ENCODE results near the gene SLC9A4.
"Not testable (repeated sequence)": the region's sequence is repeated elsewhere in the genome, so short reads cannot be mapped to it uniquely, and the experiment has no call there.

SLC9A4 gene

DNA sequence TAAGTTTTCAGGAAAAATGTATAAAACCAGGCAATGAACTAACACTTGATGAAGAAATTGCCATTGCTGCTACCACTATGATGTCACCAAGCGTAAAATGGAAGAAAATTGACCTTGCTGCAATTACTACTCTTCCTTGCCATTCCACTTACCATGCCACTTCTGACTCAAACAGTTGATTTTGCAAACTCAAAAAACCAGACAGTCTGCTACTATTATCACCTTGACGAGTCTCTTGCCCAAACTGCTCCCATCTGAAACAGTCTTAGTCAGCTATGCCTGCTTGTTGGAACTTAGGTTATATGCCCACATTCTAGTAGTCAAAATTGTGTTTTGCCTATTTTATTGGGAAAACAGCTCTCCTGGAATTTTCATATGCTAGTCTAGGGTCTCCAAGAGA is 74.4 kb downstream of the SLC9A4 start:
- no peak for DNase-seq (ENCODE audit: low read depth in 3 of 3)

DNA sequence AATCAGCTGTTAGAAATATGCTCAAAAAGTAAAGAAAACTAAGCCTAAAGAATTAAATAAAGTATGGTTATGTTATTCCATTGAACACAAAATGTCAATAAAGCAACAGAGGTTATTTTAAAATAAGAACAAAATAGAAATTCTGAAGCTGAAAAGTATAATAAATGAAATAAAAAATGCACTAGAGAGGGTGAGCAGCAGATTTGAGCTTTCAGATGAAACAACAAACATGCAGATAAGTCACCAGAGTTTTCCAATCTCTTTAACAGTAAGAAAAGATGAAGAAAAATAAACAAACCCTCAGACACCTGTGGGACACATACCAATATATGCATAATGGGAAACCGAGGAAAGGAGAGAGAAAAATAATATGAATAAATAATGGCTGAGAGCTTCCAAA is 76.0 kb downstream of the SLC9A4 start:
- no peak for DNase-seq (ENCODE audit: low read depth in 3 of 3)

DNA sequence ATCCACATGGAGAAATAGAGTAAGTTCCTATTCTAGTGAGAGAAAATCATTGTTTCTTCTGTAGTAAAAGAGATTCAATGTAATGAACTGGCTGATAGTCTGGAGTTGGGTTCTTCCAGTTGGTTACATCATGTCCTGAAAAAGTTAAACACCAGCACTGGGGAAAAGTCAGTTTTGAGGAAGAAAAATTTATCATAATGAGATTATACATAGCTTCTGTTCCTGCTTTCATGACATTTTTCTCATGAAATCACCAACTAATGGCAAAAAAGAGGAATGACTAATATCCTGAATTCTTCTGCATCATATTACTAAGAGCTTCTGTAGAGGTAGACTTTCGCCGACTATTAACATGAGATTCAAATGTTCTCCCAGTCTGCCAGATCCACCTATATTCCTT is 77.1 kb downstream of the SLC9A4 start:
- no peak for DNase-seq (ENCODE audit: low read depth in 3 of 3)

DNA sequence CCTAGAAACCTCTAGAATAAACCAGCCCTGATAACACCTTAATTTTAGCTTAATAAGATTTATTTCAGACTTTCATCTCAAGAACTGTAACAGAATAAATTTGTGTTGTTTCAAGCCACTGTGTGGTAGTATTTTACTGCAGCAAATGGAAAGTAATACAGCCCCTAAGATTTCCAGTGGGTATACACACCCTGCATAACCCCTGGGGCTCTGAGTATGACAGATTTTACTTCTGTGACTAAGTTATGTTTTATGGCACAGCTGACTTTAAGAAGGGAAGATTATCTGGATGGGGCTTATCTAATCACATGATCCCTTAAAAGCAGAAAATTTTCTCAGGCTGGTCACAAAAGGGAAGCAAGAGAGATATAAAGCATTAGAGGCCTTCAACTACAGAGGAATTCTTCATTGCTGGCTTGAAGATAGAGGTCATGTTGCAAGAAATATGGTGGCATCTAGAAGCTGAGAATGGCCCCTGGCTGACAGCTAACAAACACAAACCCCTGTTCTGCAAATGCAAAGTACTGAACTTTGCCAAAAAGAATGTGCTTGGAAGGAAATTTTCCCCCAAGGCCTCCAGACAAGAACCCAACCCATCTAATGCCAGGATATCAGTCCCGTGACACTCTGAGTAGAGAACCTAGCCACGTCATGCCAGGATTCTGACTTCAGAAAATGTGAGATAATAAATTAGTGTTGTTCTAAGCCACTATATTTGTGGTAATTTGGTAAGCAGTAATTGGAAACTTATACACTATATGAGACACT is 78.5 kb downstream of the SLC9A4 start:
- DNase-seq (ENCODE audit: low read depth in 3 of 3) = no peak

DNA sequence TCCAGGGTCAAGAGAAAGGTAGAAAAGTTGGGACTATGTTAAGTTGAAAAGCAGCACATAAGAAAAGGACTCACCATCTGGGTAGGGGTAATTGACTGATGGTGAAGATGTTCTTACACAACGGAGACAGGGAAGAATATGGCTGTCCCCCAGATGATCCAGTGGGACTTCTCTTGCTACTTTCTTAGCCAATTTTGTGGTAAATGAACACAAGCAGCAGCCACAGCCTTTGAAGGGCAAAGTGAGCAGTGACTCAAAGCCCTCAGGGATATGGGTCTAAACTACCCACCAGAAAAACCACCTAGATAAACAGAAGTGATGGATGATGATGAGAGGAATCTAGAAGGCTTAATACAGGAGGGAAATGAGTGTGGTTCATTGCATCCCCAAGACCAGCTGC is 80.6 kb downstream of the SLC9A4 start:
- DNase-seq (ENCODE audit: low read depth in 3 of 3) = no peak

DNA sequence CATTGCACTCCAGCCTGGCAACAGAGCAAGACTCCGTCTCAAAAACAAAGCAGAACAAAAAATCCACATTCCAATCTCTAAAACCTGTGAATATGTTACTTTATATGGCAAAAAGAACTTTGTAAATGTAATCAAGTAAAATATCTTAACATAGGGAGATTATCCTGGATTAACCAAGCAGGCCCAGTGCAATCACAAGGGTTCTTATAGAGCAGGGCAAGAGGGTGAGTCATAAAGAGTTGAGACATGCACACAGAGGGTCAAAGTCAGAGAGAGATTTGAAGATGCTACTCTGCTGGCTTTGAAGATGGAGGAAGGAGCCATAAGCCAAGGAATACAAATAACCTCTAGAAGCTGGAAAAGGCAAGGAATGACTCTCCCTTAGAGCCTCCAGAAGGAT is 85.4 kb downstream of the SLC9A4 start:
- no peak for DNase-seq (ENCODE audit: low read depth in 3 of 3)

DNA sequence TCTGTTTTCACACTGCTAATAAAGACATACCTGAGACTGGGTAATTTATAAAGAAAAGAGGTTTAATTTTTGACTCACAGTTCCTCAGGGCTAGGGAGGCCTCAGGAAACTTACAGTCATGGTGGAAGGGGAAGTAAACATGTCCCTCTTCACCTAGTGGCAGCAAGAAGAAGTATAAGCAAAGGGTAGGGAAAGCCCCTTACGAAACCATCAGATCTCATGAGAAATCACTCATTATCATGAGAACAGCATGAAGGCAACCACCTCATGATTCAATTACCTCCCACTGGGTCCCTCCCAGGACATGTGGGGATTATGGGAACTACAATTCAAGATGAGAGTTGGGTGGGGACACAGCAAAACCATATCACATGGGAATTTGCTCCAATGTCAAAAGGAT is 89.5 kb downstream of the SLC9A4 start:
- not testable (repeated sequence) for DNase-seq (ENCODE audit: low read depth in 3 of 3)

DNA sequence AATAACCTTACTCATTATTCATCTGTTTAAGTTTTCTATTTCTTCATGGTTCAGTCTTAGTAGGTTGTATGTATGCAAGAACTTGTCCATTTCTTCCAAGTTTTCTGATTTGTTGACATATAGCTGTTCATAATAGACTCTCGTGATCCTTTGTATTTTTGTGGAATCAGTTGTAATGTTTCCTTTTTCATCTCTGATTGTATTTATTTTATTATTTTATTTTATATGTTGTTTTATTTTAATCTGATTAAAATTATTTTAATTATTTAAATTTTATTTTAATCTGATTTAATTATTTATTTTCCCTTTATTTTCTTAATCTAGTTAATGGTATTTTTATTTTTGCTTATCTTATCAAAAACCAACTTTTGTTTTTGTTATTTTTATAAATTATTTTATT is 102.9 kb downstream of the SLC9A4 start:
- DNase-seq (ENCODE audit: low read depth in 3 of 3) = no peak

DNA sequence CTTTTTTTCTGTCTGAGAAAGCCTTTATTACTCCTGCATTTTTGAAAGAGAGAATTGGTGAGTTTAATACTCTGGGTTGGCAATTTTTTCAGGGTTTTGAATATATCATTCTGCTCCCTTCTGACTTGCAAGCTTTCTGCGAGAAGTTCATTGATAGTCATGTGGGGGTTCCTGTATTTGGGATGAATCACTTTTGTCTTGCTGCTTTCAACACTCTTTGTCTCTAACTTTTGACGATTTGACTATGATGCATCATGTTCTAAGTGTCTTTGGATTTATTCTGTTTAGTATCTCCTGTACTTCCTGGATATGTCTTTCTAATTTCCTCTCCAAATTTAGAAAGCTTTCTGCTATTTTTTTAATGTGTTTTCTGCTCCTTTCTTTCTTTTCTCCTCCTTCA is 105.3 kb downstream of the SLC9A4 start:
- no peak for DNase-seq (ENCODE audit: low read depth in 3 of 3)

DNA sequence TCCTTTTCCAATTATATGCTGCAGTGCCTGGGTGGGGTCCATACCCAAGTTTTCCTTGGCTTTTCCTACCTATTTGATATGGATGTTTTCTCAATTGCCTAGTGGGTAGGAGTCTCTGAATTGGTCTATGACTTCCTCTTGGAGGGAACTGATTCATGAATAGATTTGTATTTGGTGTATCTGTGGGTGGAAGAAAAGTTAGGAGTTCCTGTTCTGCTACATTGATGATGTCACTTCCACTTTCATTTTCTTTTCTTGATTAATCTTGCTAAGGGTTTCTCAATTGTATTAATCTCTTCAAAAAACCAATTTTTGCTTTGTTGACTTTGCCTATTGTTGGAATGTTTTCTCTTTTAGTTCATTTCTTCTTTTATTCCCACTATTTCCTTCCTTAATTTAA is 108.9 kb downstream of the SLC9A4 start:
- DNase-seq (ENCODE audit: low read depth in 3 of 3) = no peak

DNA sequence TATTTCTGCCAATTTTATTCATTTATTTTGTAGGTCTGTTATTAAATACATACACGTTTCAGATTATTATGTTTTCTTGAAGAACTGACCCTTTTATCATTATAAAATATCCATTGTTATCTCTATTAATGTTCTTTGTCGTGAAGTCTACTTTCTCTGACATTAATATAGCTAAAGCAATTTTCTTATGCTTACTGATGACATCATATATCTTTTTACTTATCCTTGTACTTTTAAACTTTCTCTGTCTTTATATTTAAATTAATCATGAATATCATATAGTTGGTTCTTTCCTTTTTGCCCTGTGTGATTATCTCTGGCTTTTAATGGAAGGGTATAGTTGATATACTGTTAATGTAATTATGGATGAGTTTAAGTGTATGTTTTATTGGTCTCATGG is 109.8 kb downstream of the SLC9A4 start:
- no peak for DNase-seq (ENCODE audit: low read depth in 3 of 3)
